ENCODE measurements around the gene NEU1.
"Not testable (repeated sequence)": the region's sequence is repeated elsewhere in the genome, so short reads cannot be mapped to it uniquely, and the experiment has no call there.

Gene NEU1

GRCh38 chr6:31862344-31863235 is at the start of gene NEU1:
TSS of gene NEU1 (minus strand) at chr6:31862821. CDS start at chr6:31862776, 45 bp downstream.
- peak; percentile 100 for DNase-seq

GRCh38 chr6:31911826-31912585 is 49.4 kb upstream of the NEU1 start:
- DNase-seq = no peak

GRCh38 chr6:31909298-31909697 is 46.7 kb upstream of the NEU1 start:
- DNase-seq = not testable (repeated sequence)

- no peak for DNase-seq
Measured at GRCh38 chr6:31908791-31909190, 46.2 kb upstream of the NEU1 start.

- not testable (repeated sequence) for DNase-seq
Measured at GRCh38 chr6:31908255-31908654, 45.6 kb upstream of the NEU1 start.

- DNase-seq = no peak
Measured at GRCh38 chr6:31907158-31907813, 44.7 kb upstream of the NEU1 start.

GRCh38 chr6:31906727-31907126 is 44.1 kb upstream of the NEU1 start:
- DNase-seq = not testable (repeated sequence)

GRCh38 chr6:31906122-31906521 is 43.5 kb upstream of the NEU1 start:
- no peak for DNase-seq

- no peak for DNase-seq
Measured at GRCh38 chr6:31905041-31905440, 42.4 kb upstream of the NEU1 start.

GRCh38 chr6:31903957-31904356 is 41.3 kb upstream of the NEU1 start:
- DNase-seq = no peak

GRCh38 chr6:31901953-31902643 is 39.5 kb upstream of the NEU1 start, which contains the start of gene ZBTB12:
TSS of gene ZBTB12 (minus strand) at chr6:31902086. CDS start at chr6:31901305, 781 bp downstream.
- peak; percentile 81 for DNase-seq

- no peak for DNase-seq
Measured at GRCh38 chr6:31901415-31901952, 38.9 kb upstream of the NEU1 start.

- no peak for DNase-seq
Measured at GRCh38 chr6:31900917-31901414, 38.3 kb upstream of the NEU1 start.

GRCh38 chr6:31899882-31900722 is 37.5 kb upstream of the NEU1 start:
- DNase-seq = no peak

GRCh38 chr6:31899215-31899614 is 36.6 kb upstream of the NEU1 start:
- no peak for DNase-seq

GRCh38 chr6:31898383-31899011 is 35.9 kb upstream of the NEU1 start:
- peak; percentile 20 for DNase-seq

- peak; percentile 57 for DNase-seq
Measured at GRCh38 chr6:31897612-31898382, 35.2 kb upstream of the NEU1 start, which contains the start of gene EHMT2. TSS of gene EHMT2 (minus strand) at chr6:31897698. CDS start at chr6:31897677, 21 bp downstream.

- no peak for DNase-seq
Measured at GRCh38 chr6:31896856-31897611, 34.4 kb upstream of the NEU1 start.

- DNase-seq = no peak
Measured at GRCh38 chr6:31896493-31896855, 33.9 kb upstream of the NEU1 start.

Measured in NCI-H446 treated with DMSO at 0.1 percent for 48 hours (cell line).